ENCODE data around the gene GAB2. TPM values are rescaled to one million over a fixed set of nuclear protein-coding genes. Genes with fewer than 3 reads are reported as not detected.

Gene GAB2
- total and polyA plus RNA-seq, 2 donors (not counting 1 experiment from before 2014, with no cell fraction given) = 5.8 to 85.9 TPM

DNA sequence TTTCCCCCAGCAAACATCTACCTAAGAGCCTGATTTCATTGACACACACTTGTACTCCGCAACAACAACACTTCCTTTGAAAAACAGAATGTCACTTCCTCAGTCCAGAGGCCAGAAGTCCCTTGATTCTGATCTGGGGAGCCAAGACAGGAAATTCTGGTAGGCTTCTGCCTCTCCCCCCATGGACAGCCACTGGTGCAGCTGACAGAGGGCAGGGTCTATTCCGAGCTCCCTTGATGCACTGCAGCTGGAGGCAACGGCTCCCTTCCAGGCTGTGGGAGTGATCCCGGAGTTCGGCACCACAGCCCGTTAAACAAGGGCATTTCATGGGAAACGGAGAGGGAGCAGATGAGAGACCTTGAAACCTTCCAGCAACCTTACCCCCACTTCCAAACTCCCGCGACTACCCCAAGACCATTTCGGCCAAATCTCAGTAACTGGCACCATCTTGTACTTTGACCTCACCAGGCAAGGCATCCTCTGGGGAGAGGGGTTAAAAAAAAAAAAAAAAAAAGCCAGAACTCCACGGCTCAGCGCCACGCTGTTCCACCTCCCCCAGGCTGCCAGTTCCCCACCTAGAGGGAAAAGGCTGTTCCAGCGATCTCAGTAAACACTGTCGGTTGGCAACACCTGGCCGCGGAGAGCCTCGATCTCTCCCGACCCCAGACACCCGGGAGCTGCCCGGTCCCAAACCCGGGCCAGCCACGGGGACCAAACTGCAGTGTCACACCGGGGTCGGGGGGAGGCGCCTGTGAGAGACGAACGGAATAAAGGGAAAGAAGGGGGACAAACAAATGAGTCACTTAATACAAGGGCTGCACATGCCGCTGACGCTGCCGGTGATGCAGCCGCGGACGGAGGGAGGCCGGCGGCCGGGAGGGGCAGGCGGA lies 1.1 kb downstream of the GAB2 start:
- Histone ChIP-seq H4K20me1 (ENCODE audit: control insufficient read depth, insufficient read depth, low read length, poor library complexity, severe bottlenecking) (no peaks in the 10 kb centered on the region), H3K27me3 (replicated peaks in 1 of 4; ENCODE audit: control extremely low read depth in 1 of 4, control insufficient read depth in 3 of 4, insufficient read depth in 4 of 4, low read length in 3 of 4) (no peaks in the 10 kb centered on the region), H3K4me1 (ENCODE audit: control insufficient read depth in 2 of 2, insufficient read depth in 2 of 2, low read length in 2 of 2) (peaks cover 42 to 58% of the 10 kb centered on the region in 2 donors), H3K27ac (ENCODE audit: low read length in 2 of 2) (peak overlapping the region; percentile 48 to 62), H3K9me3 (ENCODE audit: control extremely low read depth in 1 of 3, control insufficient read depth in 2 of 3, insufficient read depth in 1 of 3, low read length in 2 of 3) (no peaks in the 10 kb centered on the region), H3K4me2 (replicated peaks; ENCODE audit: low read depth, low read length, poor library complexity, severe bottlenecking) (peak overlapping the region; percentile 90), H3K36me3 (replicated peaks in 1 of 2; ENCODE audit: control extremely low read depth in 1 of 2, control insufficient read depth in 1 of 2, extremely low read depth in 1 of 2, insufficient read depth in 2 of 2, low read length in 1 of 2) (no peaks in the 10 kb centered on the region), H3K79me2 (ENCODE audit: control insufficient read depth, insufficient read depth, low read length) (peaks cover 3% of the 10 kb centered on the region), H2AFZ (ENCODE audit: insufficient read depth, low read depth, low read length, poor library complexity, severe bottlenecking) (peak overlapping the region; percentile 75), H3K9ac (ENCODE audit: low read length) (peak overlapping the region; percentile 72), H3K4me3 (ENCODE audit: control extremely low read depth in 1 of 5, extremely low read depth in 1 of 5, insufficient read depth in 1 of 5, low read depth in 2 of 5, low read length in 4 of 5) (peak overlapping the region; percentile 35 to 84 (median 75))
- ChIA-PET CTCF (interaction anchor here (0.7 to 7.1 kb wide), 18 partner anchors 8 to 277 kb away, joined by 3 to 143 read pairs (median 6); partner anchors contain the start of genes ALG8 and NARS2), POLR2A (interaction anchor here (0.6 to 3.9 kb wide), 5 partner anchors 9 to 152 kb away, joined by 3 to 48 read pairs (median 3); no protein-coding TSS in a partner anchor)
- Mint-ChIP-seq H3K27ac (peak overlapping the region; percentile 98), H3K4me1 (peaks cover 74% of the 10 kb centered on the region), H3K9me3 (ENCODE audit: insufficient read depth) (no peaks in the 10 kb centered on the region), H3K27me3 (no peaks in the 10 kb centered on the region), H3K4me3 (peak overlapping the region; percentile 97)
- DNase-seq (peak; percentile 87), ATAC-seq (ENCODE audit: low read depth) (peak; percentile 48)
- TF ChIP-seq EZH2 (IDR thresholded peaks at IDR 0.05; ENCODE audit: borderline replicate concordance, insufficient read depth, low read depth, low read length, poor library complexity, severe bottlenecking) = no peak
- TF ChIP-seq, protein P1, sequence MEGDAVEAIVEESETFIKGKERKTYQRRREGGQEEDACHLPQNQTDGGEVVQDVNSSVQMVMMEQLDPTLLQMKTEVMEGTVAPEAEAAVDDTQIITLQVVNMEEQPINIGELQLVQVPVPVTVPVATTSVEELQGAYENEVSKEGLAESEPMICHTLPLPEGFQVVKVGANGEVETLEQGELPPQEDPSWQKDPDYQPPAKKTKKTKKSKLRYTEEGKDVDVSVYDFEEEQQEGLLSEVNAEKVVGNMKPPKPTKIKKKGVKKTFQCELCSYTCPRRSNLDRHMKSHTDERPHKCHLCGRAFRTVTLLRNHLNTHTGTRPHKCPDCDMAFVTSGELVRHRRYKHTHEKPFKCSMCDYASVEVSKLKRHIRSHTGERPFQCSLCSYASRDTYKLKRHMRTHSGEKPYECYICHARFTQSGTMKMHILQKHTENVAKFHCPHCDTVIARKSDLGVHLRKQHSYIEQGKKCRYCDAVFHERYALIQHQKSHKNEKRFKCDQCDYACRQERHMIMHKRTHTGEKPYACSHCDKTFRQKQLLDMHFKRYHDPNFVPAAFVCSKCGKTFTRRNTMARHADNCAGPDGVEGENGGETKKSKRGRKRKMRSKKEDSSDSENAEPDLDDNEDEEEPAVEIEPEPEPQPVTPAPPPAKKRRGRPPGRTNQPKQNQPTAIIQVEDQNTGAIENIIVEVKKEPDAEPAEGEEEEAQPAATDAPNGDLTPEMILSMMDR (IDR thresholded peaks at IDR 0.05) = peak; percentile 63
- intact Hi-C loops (cut with micrococcal nuclease) = loop anchor here (2.0 to 5.0 kb wide), 4 partner anchors 188 to 424 kb away; partner anchors contain the start of genes ALG8, INTS4, KCTD21 and USP35
- WGBS (ENCODE audit: insufficient coverage) = under 1% methylated on average over 30 of the region's 38 CpGs
